HG02759 (cell line): Measurements from ENCODE around the gene METTL9.
"Not testable (repeated sequence)": the region's sequence is repeated elsewhere in the genome, so short reads cannot be mapped to it uniquely, and the experiment has no call there.

Experiments
- ATAC-seq: cut with Tn5 transposase; IDR thresholded peaks from one replicate; pipeline ENCODE4 v1.9.1; 2021; ENCODE audit warnings: mild to moderate bottlenecking, moderate library complexity; ENCODE audit not compliant: unreplicated experiment

Gene METTL9

GRCh38 chr16:21599122-21600030 is at the start of gene METTL9:
Gene METTL9 (plus strand): TSS chr16:21599577. CDS start chr16:21599734, 157 bp downstream.
- peak; percentile 93 for ATAC-seq

- ATAC-seq = not testable (repeated sequence)
These were observed 49.4 kb upstream of the METTL9 start for GRCh38 chr16:21549975-21550374.

- ATAC-seq = not testable (repeated sequence)
These were observed 48.9 kb upstream of the METTL9 start for GRCh38 chr16:21550435-21550834.

- not testable (repeated sequence) for ATAC-seq
These were observed 48.3 kb upstream of the METTL9 start for GRCh38 chr16:21551076-21551475.

GRCh38 chr16:21551600-21551999 is 47.8 kb upstream of the METTL9 start:
- not testable (repeated sequence) for ATAC-seq

GRCh38 chr16:21553481-21554296 is 45.7 kb upstream of the METTL9 start:
- not testable (repeated sequence) for ATAC-seq

GRCh38 chr16:21554795-21555585 is 44.4 kb upstream of the METTL9 start:
- ATAC-seq = peak; percentile 97

- ATAC-seq = not testable (repeated sequence)
These were observed 43.8 kb upstream of the METTL9 start for GRCh38 chr16:21555621-21556020.

- not testable (repeated sequence) for ATAC-seq
These were observed 43.3 kb upstream of the METTL9 start for GRCh38 chr16:21556026-21556595.

GRCh38 chr16:21556651-21557241 is 42.6 kb upstream of the METTL9 start:
- ATAC-seq = not testable (repeated sequence)

- ATAC-seq = no peak
These were observed 38.9 kb upstream of the METTL9 start for GRCh38 chr16:21560462-21560861.

- no peak for ATAC-seq
These were observed 35.7 kb upstream of the METTL9 start for GRCh38 chr16:21563676-21564075.

GRCh38 chr16:21564367-21564766 is 35.0 kb upstream of the METTL9 start:
- ATAC-seq = not testable (repeated sequence)

- ATAC-seq = no peak
These were observed 33.9 kb upstream of the METTL9 start for GRCh38 chr16:21565507-21565860.

GRCh38 chr16:21565861-21566669 is 33.3 kb upstream of the METTL9 start:
- ATAC-seq = no peak

GRCh38 chr16:21566891-21567414 is 32.4 kb upstream of the METTL9 start:
- no peak for ATAC-seq

GRCh38 chr16:21567496-21567895 is 31.9 kb upstream of the METTL9 start:
- ATAC-seq = not testable (repeated sequence)

- no peak for ATAC-seq
These were observed 30.7 kb upstream of the METTL9 start for GRCh38 chr16:21568502-21569189.

GRCh38 chr16:21570676-21571017 is 28.7 kb upstream of the METTL9 start:
- no peak for ATAC-seq
